Left lung (tissue), 10 donors: Measurements from ENCODE around the gene SEL1L3. TPM values are rescaled to one million over a fixed set of nuclear protein-coding genes. Genes with fewer than 3 reads are reported as not detected.

Experiments used
- ATAC-seq: fragments of 200-7000 bp; cut with Tn5 transposase; one replicate; pipeline ENCODE4 v1.9.1; 2020; ENCODE audit warnings: moderate library complexity
- DNase-seq, 4 donors: peaks; one replicate each; pipeline ENCODE4 v3.0.0-alpha.2; 2013 to 2020
- H3K27ac ChIP-seq, 2 donors: fragments of 200-600 bp; sonication (generic) in 1 of 2; one replicate each; pipeline versions ENCODE4 v1.5.0 to v1.8.0; 2020 to 2021
- H3K27me3 ChIP-seq, 2 donors: fragments of 200-600 bp; sonication (generic) in 1 of 2; one replicate each; pipeline versions ENCODE4 v1.5.0 to v1.8.0; 2020 to 2021
- H3K36me3 ChIP-seq, 2 donors: fragments of 200-600 bp; sonication (generic) in 1 of 2; one replicate each; pipeline versions ENCODE4 v1.5.0 to v1.8.0; 2020 to 2021
- H3K4me1 ChIP-seq, 2 donors: fragments of 200-600 bp; one replicate each; pipeline ENCODE4 v1.8.0; 2021
- H3K4me3 ChIP-seq, 2 donors: fragments of 200-600 bp; sonication (generic) in 1 of 2; one replicate each; pipeline versions ENCODE4 v1.5.0 to v1.8.0; 2020 to 2021; ENCODE audit warnings: mild to moderate bottlenecking in 1 of 2
- H3K9me3 ChIP-seq, 2 donors: fragments of 200-600 bp; sonication (generic) in 1 of 2; one replicate each; pipeline versions ENCODE4 v1.5.0 to v1.8.0; 2020 to 2021
- CTCF ChIP-seq, 2 donors: fragments of 200-600 bp; sonication (generic) in 1 of 2; IDR thresholded peaks; one replicate each; pipeline versions ENCODE4 v1.5.0 to v1.8.0; 2021; ENCODE audit warnings: antibody characterized with exemption in 2 of 2
- intact Hi-C, 2 donors: fragments of 100-400 bp; cut with DNase I; formaldehyde crosslinking; loops; one replicate each; pipeline versions ENCODE4 v1.11.2 to v1.14.2; 2022
- polyA plus RNA-seq, 6 donors: library from polyadenylated mRNA; unstranded; fragments of 120-200 nt; gene quantifications; one replicate each; pipeline ENCODE4 v1.2.1, GENCODE V29; 2013; ENCODE audit not compliant: insufficient read length in 6 of 6
- total RNA-seq, 2 donors: library from RNA; stranded (reverse); fragmentation: NEBNext Ultra II Directional; extraction: Animal tissue kit (Norgen Biotek cat#: 25700); gene quantifications; one replicate each; pipeline ENCODE4 v1.2.1, GENCODE V29; 2021
- donor health status: DM: no; HTN: yes; CAD: no.
- donor health status: DM: no; HTN: no; CAD: no.

Gene SEL1L3
- total and polyA plus RNA-seq, 8 donors: 88.1 to 191 (median 114) TPM

- intact Hi-C loops: no loop called here
- H3K27ac ChIP-seq: no peak overlapping the region
- ATAC-seq (no peak), DNase-seq (no peak)
- TF ChIP-seq CTCF (IDR thresholded peaks at IDR 0.05): no peak
- no peaks in the 10 kb centered on the region for H3K27me3 ChIP-seq
- H3K36me3 ChIP-seq: no peaks in the 10 kb centered on the region
- no peaks in the 10 kb centered on the region for H3K9me3 ChIP-seq
- no peak overlapping the region for H3K4me3 ChIP-seq
- H3K4me1 ChIP-seq: no peaks in the 10 kb centered on the region
Observed at GRCh38 chr4:25749150-25749794, 113.5 kb downstream of the SEL1L3 start.

GRCh38 chr4:25743971-25744370 lies 118.8 kb downstream of the SEL1L3 start:
- Histone ChIP-seq H3K27ac (no peak overlapping the region), H3K27me3 (no peaks in the 10 kb centered on the region), H3K36me3 (no peaks in the 10 kb centered on the region), H3K9me3 (no peaks in the 10 kb centered on the region), H3K4me1 (no peaks in the 10 kb centered on the region), H3K4me3 (no peak overlapping the region)
- intact Hi-C loops: no loop called here
- ATAC-seq: no peak
- TF ChIP-seq CTCF (IDR thresholded peaks at IDR 0.05): no peak
- no peak for DNase-seq

- Histone ChIP-seq H3K9me3 (no peaks in the 10 kb centered on the region), H3K4me1 (no peaks in the 10 kb centered on the region), H3K4me3 (no peak overlapping the region), H3K27me3 (no peaks in the 10 kb centered on the region), H3K36me3 (no peaks in the 10 kb centered on the region), H3K27ac (no peak overlapping the region)
- ATAC-seq (no peak), DNase-seq (no peak)
- TF ChIP-seq CTCF (IDR thresholded peaks at IDR 0.05): no peak
- intact Hi-C loops: no loop called here
Observed at GRCh38 chr4:25729564-25729963, 133.2 kb downstream of the SEL1L3 start.

GRCh38 chr4:25728886-25729285 lies 133.9 kb downstream of the SEL1L3 start:
- intact Hi-C loops: no loop called here
- no peak overlapping the region for H3K27ac ChIP-seq
- no peaks in the 10 kb centered on the region for H3K4me1 ChIP-seq
- ATAC-seq (no peak), DNase-seq (no peak)
- H3K9me3 ChIP-seq: no peaks in the 10 kb centered on the region
- H3K36me3 ChIP-seq: no peaks in the 10 kb centered on the region
- TF ChIP-seq CTCF (IDR thresholded peaks at IDR 0.05): no peak
- no peaks in the 10 kb centered on the region for H3K27me3 ChIP-seq
- no peak overlapping the region for H3K4me3 ChIP-seq

- Histone ChIP-seq H3K4me3 (no peak overlapping the region), H3K27ac (no peak overlapping the region), H3K9me3 (no peaks in the 10 kb centered on the region), H3K36me3 (no peaks in the 10 kb centered on the region), H3K4me1 (no peaks in the 10 kb centered on the region), H3K27me3 (no peaks in the 10 kb centered on the region)
- no peak for ATAC-seq
- intact Hi-C loops: no loop called here
- no peak for TF ChIP-seq CTCF (IDR thresholded peaks at IDR 0.05)
- DNase-seq: no peak
Observed at GRCh38 chr4:25727711-25728493, 134.9 kb downstream of the SEL1L3 start.
